LNCAP (cell line): ENCODE measurements around the gene SENP1.

Experiments used
- CTCF ChIP-seq: fragments of 450-650 bp; IDR thresholded peaks from 2 replicates; pipeline ENCODE4 v1.5.1; 2017; ENCODE audit warnings: mild to moderate bottlenecking

The SENP1 gene

GRCh38 chr12:48105867-48106680 lies at the start of gene SENP1:
Gene SENP1, minus strand, starts transcription at chr12:48106079. Its CDS starts 4,607 bp downstream, at chr12:48101472.
- no peak for TF ChIP-seq CTCF

- no peak for TF ChIP-seq CTCF
Observed at GRCh38 chr12:48151103-48151771, 45.4 kb upstream of the SENP1 start.

GRCh38 chr12:48145981-48146380 lies 40.1 kb upstream of the SENP1 start:
- no peak for TF ChIP-seq CTCF

GRCh38 chr12:48143898-48144297 lies 38.0 kb upstream of the SENP1 start:
- TF ChIP-seq CTCF = no peak

- no peak for TF ChIP-seq CTCF
Observed at GRCh38 chr12:48142818-48143674, 37.2 kb upstream of the SENP1 start.

- TF ChIP-seq CTCF = no peak
Observed at GRCh38 chr12:48135027-48135426, 29.1 kb upstream of the SENP1 start.

- TF ChIP-seq CTCF = no peak
Observed at GRCh38 chr12:48132826-48133225, 26.9 kb upstream of the SENP1 start.
